ENCODE measurements around the gene TSEN34.

The TSEN34 gene

GRCh38 chr19:54191011-54191810, at the start of gene TSEN34:
Gene TSEN34, plus strand, starts transcription at chr19:54191308. Its CDS starts 57 bp downstream, at chr19:54191365.
- peak; percentile 71 to 87 for DNase-seq

GRCh38 chr19:54141356-54141755, 49.8 kb upstream of the TSEN34 start:
- DNase-seq = peak; percentile 9 to 31

- no peak for DNase-seq
Observed at GRCh38 chr19:54142166-54142780, 48.8 kb upstream of the TSEN34 start.

- DNase-seq = no peak
Observed at GRCh38 chr19:54145541-54146158, 45.5 kb upstream of the TSEN34 start.

GRCh38 chr19:54147676-54148075, 43.4 kb upstream of the TSEN34 start:
- no peak for DNase-seq

GRCh38 chr19:54148158-54148557, 43.0 kb upstream of the TSEN34 start:
- DNase-seq = no peak

GRCh38 chr19:54149021-54149812, 41.9 kb upstream of the TSEN34 start:
- DNase-seq = no peak

GRCh38 chr19:54151362-54152035, 39.6 kb upstream of the TSEN34 start:
- DNase-seq = no peak

GRCh38 chr19:54152267-54152666, 38.8 kb upstream of the TSEN34 start:
- DNase-seq = no peak

- no peak for DNase-seq
Observed at GRCh38 chr19:54152878-54153524, 38.1 kb upstream of the TSEN34 start.

- no peak for DNase-seq
Observed at GRCh38 chr19:54153731-54154326, 37.3 kb upstream of the TSEN34 start.

GRCh38 chr19:54154603-54155345, 36.3 kb upstream of the TSEN34 start:
- DNase-seq = no peak

- DNase-seq = no peak
Observed at GRCh38 chr19:54155694-54156093, 35.4 kb upstream of the TSEN34 start.

GRCh38 chr19:54156490-54156889, 34.6 kb upstream of the TSEN34 start:
- DNase-seq = no peak

- DNase-seq = no peak
Observed at GRCh38 chr19:54156953-54157352, 34.2 kb upstream of the TSEN34 start.

GRCh38 chr19:54158812-54159351, 32.2 kb upstream of the TSEN34 start:
- DNase-seq = peak; percentile 40 to 52

- DNase-seq = peak; percentile 100
Observed at GRCh38 chr19:54159352-54160181, 31.5 kb upstream of the TSEN34 start, which contains the start of gene LENG1. Gene LENG1, minus strand, starts transcription at chr19:54159721. Its CDS starts 26 bp downstream, at chr19:54159695.

GRCh38 chr19:54160182-54160811, 30.8 kb upstream of the TSEN34 start:
- DNase-seq = no peak

GRCh38 chr19:54160854-54161253, 30.3 kb upstream of the TSEN34 start:
- DNase-seq = no peak

Data from inflammatory macrophage treated with lipopolysaccharide for 1 hour (primary cell).